Measurements from ENCODE around the gene BCR.

BCR gene

GRCh38 chr22:23256171-23256932 is 76.0 kb downstream of the BCR start:
- no peak for TF ChIP-seq POLR2A (IDR thresholded peaks at IDR 0.05; ENCODE audit: low read length)
- TF ChIP-seq GATA1 (IDR thresholded peaks at IDR 0.05; ENCODE audit: low read depth, low read length): no peak
- no peak for DNase-seq

- no peak for TF ChIP-seq POLR2A (IDR thresholded peaks at IDR 0.05; ENCODE audit: low read length)
- no peak for TF ChIP-seq GATA1 (IDR thresholded peaks at IDR 0.05; ENCODE audit: low read depth, low read length)
- DNase-seq: no peak
Observed at GRCh38 chr22:23256986-23257888, 76.9 kb downstream of the BCR start.

- TF ChIP-seq POLR2A (IDR thresholded peaks at IDR 0.05; ENCODE audit: low read length) (no peak), GATA1 (IDR thresholded peaks at IDR 0.05; ENCODE audit: low read depth, low read length) (no peak)
- DNase-seq: no peak
Observed at GRCh38 chr22:23257889-23258825, 77.8 kb downstream of the BCR start.

GRCh38 chr22:23258826-23259170 is 78.5 kb downstream of the BCR start:
- no peak for TF ChIP-seq GATA1 (IDR thresholded peaks at IDR 0.05; ENCODE audit: low read depth, low read length)
- no peak for TF ChIP-seq POLR2A (IDR thresholded peaks at IDR 0.05; ENCODE audit: low read length)
- DNase-seq: no peak

- no peak for DNase-seq
- TF ChIP-seq POLR2A (IDR thresholded peaks at IDR 0.05; ENCODE audit: low read length): no peak
Observed at GRCh38 chr22:23259916-23260644, 79.8 kb downstream of the BCR start.

GRCh38 chr22:23260645-23261581 is 80.6 kb downstream of the BCR start:
- no peak for DNase-seq
- TF ChIP-seq POLR2A (IDR thresholded peaks at IDR 0.05; ENCODE audit: low read length) (no peak), GATA1 (IDR thresholded peaks at IDR 0.05; ENCODE audit: low read depth, low read length) (no peak)

- no peak for DNase-seq
- TF ChIP-seq GATA1 (IDR thresholded peaks at IDR 0.05; ENCODE audit: low read depth, low read length): no peak
- no peak for TF ChIP-seq POLR2A (IDR thresholded peaks at IDR 0.05; ENCODE audit: low read length)
Observed at GRCh38 chr22:23261900-23262450, 81.7 kb downstream of the BCR start.

GRCh38 chr22:23262518-23263332 is 82.4 kb downstream of the BCR start:
- TF ChIP-seq POLR2A (IDR thresholded peaks at IDR 0.05; ENCODE audit: low read length) (no peak), GATA1 (IDR thresholded peaks at IDR 0.05; ENCODE audit: low read depth, low read length) (no peak)
- no peak for DNase-seq

GRCh38 chr22:23263651-23264555 is 83.6 kb downstream of the BCR start:
- no peak for DNase-seq
- TF ChIP-seq GATA1 (IDR thresholded peaks at IDR 0.05; ENCODE audit: low read depth, low read length) (no peak), POLR2A (IDR thresholded peaks at IDR 0.05; ENCODE audit: low read length) (no peak)

GRCh38 chr22:23264610-23265367 is 84.5 kb downstream of the BCR start:
- no peak for TF ChIP-seq POLR2A (IDR thresholded peaks at IDR 0.05; ENCODE audit: low read length)
- no peak for DNase-seq
